Muscle of leg (tissue), 11 donors: ENCODE data around the gene TTYH3. TPM values are rescaled to one million over a fixed set of nuclear protein-coding genes. Genes with fewer than 3 reads are reported as not detected.

Experiments
- DNase-seq: peaks from one replicate; pipeline ENCODE4 v3.0.0; 2013
- H3K27ac ChIP-seq: one replicate; pipeline ENCODE4 v1.5.1; 2013; ENCODE audit warnings: mild to moderate bottlenecking, low read length, control low read depth
- H3K27me3 ChIP-seq: one replicate; pipeline ENCODE4 v1.6.1; 2013; ENCODE audit warnings: low read length; ENCODE audit not compliant: control insufficient read depth, insufficient read depth
- H3K36me3 ChIP-seq: one replicate; pipeline ENCODE4 v1.6.1; 2013; ENCODE audit warnings: low read length; ENCODE audit not compliant: control insufficient read depth, insufficient read depth
- H3K4me1 ChIP-seq: one replicate; pipeline ENCODE4 v1.6.1; 2013; ENCODE audit warnings: low read length; ENCODE audit not compliant: control insufficient read depth, insufficient read depth
- H3K4me3 ChIP-seq: one replicate; pipeline ENCODE4 v1.5.1; 2013; ENCODE audit warnings: low read length, control low read depth
- H3K9me3 ChIP-seq: replicated peaks from 2 replicates; pipeline ENCODE4 v1.6.1; 2013; ENCODE audit warnings: low read depth, low read length; ENCODE audit not compliant: control insufficient read depth
- WGBS: methylation state at CpG from one replicate; pipeline ENCODE4 v1.1.5; 2013; ENCODE audit warnings: missing lambda C conversion rate; ENCODE audit not compliant: insufficient coverage; 5-methylcytosine and 5-hydroxymethylcytosine counted together
- polyA plus RNA-seq, 8 donors: library from polyadenylated mRNA; unstranded; fragments of 120-200 nt; gene quantifications; one replicate each; pipeline versions ENCODE4 v1.2.1 to v1.2.3, GENCODE V29; 2013; ENCODE audit warnings: inconsistent platforms in 1 of 8, low replicate concordance in 1 of 8; ENCODE audit not compliant: insufficient read length in 8 of 8, insufficient read depth in 1 of 8
- total RNA-seq: library from RNA; stranded (reverse); fragments of 120-200 nt; gene quantifications from one replicate; pipeline ENCODE4 v1.2.4, GENCODE V29; 2013

Gene TTYH3
- total and polyA plus RNA-seq, 9 donors: 21.1 to 136 (median 101) TPM

GRCh38 chr7:2698581-2699288 is 66.9 kb downstream of the TTYH3 start:
- H3K27ac ChIP-seq: no peak overlapping the region
- peaks cover 3% of the 10 kb centered on the region for H3K4me1 ChIP-seq
- 53% methylated on average over 14 of the region's 18 CpGs for WGBS
- H3K9me3 ChIP-seq: no peaks in the 10 kb centered on the region
- no peak overlapping the region for H3K4me3 ChIP-seq
- H3K27me3 ChIP-seq: peaks cover 13% of the 10 kb centered on the region
- no peaks in the 10 kb centered on the region for H3K36me3 ChIP-seq
- DNase-seq: no peak

- Histone ChIP-seq H3K9me3 (no peaks in the 10 kb centered on the region), H3K27me3 (peaks cover 13% of the 10 kb centered on the region), H3K36me3 (no peaks in the 10 kb centered on the region), H3K4me3 (no peak overlapping the region), H3K4me1 (peaks cover 3% of the 10 kb centered on the region), H3K27ac (no peak overlapping the region)
- 64% methylated on average over 15 of the region's 15 CpGs for WGBS
- DNase-seq: no peak
These were observed 67.5 kb downstream of the TTYH3 start for GRCh38 chr7:2699289-2699620.

GRCh38 chr7:2700141-2700850 is 68.5 kb downstream of the TTYH3 start:
- peaks cover 13% of the 10 kb centered on the region for H3K27me3 ChIP-seq
- 80% methylated on average over 38 of the region's 40 CpGs for WGBS

GRCh38 chr7:2701424-2701823 is 69.6 kb downstream of the TTYH3 start:
- H3K36me3 ChIP-seq: no peaks in the 10 kb centered on the region
- 85% methylated on average over 17 of the region's 17 CpGs for WGBS
- no peaks in the 10 kb centered on the region for H3K9me3 ChIP-seq
- DNase-seq: no peak
- no peak overlapping the region for H3K4me3 ChIP-seq
- no peak overlapping the region for H3K27ac ChIP-seq
- H3K27me3 ChIP-seq: peaks cover 13% of the 10 kb centered on the region
- H3K4me1 ChIP-seq: peaks cover 3% of the 10 kb centered on the region

More at GRCh38 chr7:2700141-2700850, 68.5 kb downstream of the TTYH3 start:
- no peak overlapping the region for H3K27ac ChIP-seq
- peaks cover 3% of the 10 kb centered on the region for H3K4me1 ChIP-seq
- no peak overlapping the region for H3K4me3 ChIP-seq
- H3K36me3 ChIP-seq: no peaks in the 10 kb centered on the region
- DNase-seq: no peak
- H3K9me3 ChIP-seq: no peaks in the 10 kb centered on the region

GRCh38 chr7:2701832-2702593 is 70.2 kb downstream of the TTYH3 start:
- Histone ChIP-seq H3K4me1 (peaks cover 3% of the 10 kb centered on the region), H3K4me3 (no peak overlapping the region), H3K36me3 (no peaks in the 10 kb centered on the region), H3K27ac (no peak overlapping the region), H3K27me3 (peaks cover 13% of the 10 kb centered on the region), H3K9me3 (no peaks in the 10 kb centered on the region)
- DNase-seq: no peak
- WGBS: 62% methylated on average over 12 of the region's 12 CpGs

GRCh38 chr7:2702594-2702957 is 70.8 kb downstream of the TTYH3 start:
- Histone ChIP-seq H3K36me3 (no peaks in the 10 kb centered on the region), H3K27me3 (peaks cover 11% of the 10 kb centered on the region), H3K9me3 (no peaks in the 10 kb centered on the region), H3K4me1 (peaks cover 3% of the 10 kb centered on the region), H3K27ac (no peak overlapping the region), H3K4me3 (no peak overlapping the region)
- WGBS: 73% methylated on average over 11 of the region's 22 CpGs
- no peak for DNase-seq

- no peaks in the 10 kb centered on the region for H3K27me3 ChIP-seq
- peaks cover 11% of the 10 kb centered on the region for H3K4me1 ChIP-seq
- H3K36me3 ChIP-seq: no peaks in the 10 kb centered on the region
- no peaks in the 10 kb centered on the region for H3K9me3 ChIP-seq
- WGBS: 73% methylated on average over 10 of the region's 14 CpGs
- H3K4me3 ChIP-seq: no peak overlapping the region
- DNase-seq: no peak
- no peak overlapping the region for H3K27ac ChIP-seq
These were observed 73.7 kb downstream of the TTYH3 start for GRCh38 chr7:2705371-2706096.

GRCh38 chr7:2706685-2707126 is 74.9 kb downstream of the TTYH3 start:
- no peak for DNase-seq
- no peaks in the 10 kb centered on the region for H3K27me3 ChIP-seq
- no peak overlapping the region for H3K27ac ChIP-seq
- H3K4me1 ChIP-seq: peaks cover 11% of the 10 kb centered on the region
- no peak overlapping the region for H3K4me3 ChIP-seq
- peaks cover 6% of the 10 kb centered on the region for H3K36me3 ChIP-seq
- 26% methylated on average over 3 of the region's 6 CpGs for WGBS
- H3K9me3 ChIP-seq: no peaks in the 10 kb centered on the region

GRCh38 chr7:2707481-2707880 is 75.7 kb downstream of the TTYH3 start:
- WGBS: 74% methylated on average over 5 of the region's 8 CpGs
- H3K36me3 ChIP-seq: peaks cover 6% of the 10 kb centered on the region
- H3K4me1 ChIP-seq: peaks cover 8% of the 10 kb centered on the region
- H3K9me3 ChIP-seq: no peaks in the 10 kb centered on the region
- no peak overlapping the region for H3K27ac ChIP-seq
- no peak overlapping the region for H3K4me3 ChIP-seq
- DNase-seq: no peak
- H3K27me3 ChIP-seq: no peaks in the 10 kb centered on the region

- Histone ChIP-seq H3K27ac (no peak overlapping the region), H3K9me3 (no peaks in the 10 kb centered on the region), H3K27me3 (no peaks in the 10 kb centered on the region), H3K36me3 (peaks cover 6% of the 10 kb centered on the region), H3K4me3 (no peak overlapping the region), H3K4me1 (peaks cover 14% of the 10 kb centered on the region)
- 92% methylated on average over 9 of the region's 10 CpGs for WGBS
- no peak for DNase-seq
These were observed 76.3 kb downstream of the TTYH3 start for GRCh38 chr7:2708041-2708440.
